B cell (primary cell): ENCODE measurements around the gene TMEM125. TPM values are rescaled to one million over a fixed set of nuclear protein-coding genes. Genes with fewer than 3 reads are reported as not detected.

Source experiments
- ATAC-seq: fragments of 200-7000 bp; cut with Tn5 transposase; one replicate; pipeline ENCODE4 v1.10.0; 2021; ENCODE audit warnings: low read depth, mild to moderate bottlenecking, moderate number of reproducible peaks, moderate library complexity
- CTCF ChIA-PET: fragments of 350-600 bp; sonication (Branson Sonifier 250); formaldehyde crosslinking; loops from one replicate; lab custom pipeline; 2021; ENCODE audit warnings: antibody characterized with exemption, inconsistent platforms; lab: Charles Lee
- POLR2A ChIA-PET: fragments of 350-600 bp; sonication (Branson Sonifier 250); formaldehyde crosslinking; loops from one replicate; lab custom pipeline; 2021; ENCODE audit warnings: antibody characterized with exemption; lab: Charles Lee
- DNase-seq: peaks from one replicate; pipeline ENCODE4 v3.0.0; 2013
- H2AFZ ChIP-seq: 2 replicates; pipeline ENCODE4 v1.6.1; 2012; ENCODE audit warnings: mild to moderate bottlenecking, low read depth, low read length; ENCODE audit not compliant: insufficient read depth, poor library complexity, severe bottlenecking
- H3K27ac ChIP-seq, 2 donors: 1 replicate in 1 of 2; 2 replicates in 1 of 2; pipeline ENCODE4 v1.5.1; 2012 to 2013; ENCODE audit warnings: low read length in 2 of 2, mild to moderate bottlenecking in 2 of 2, moderate library complexity in 1 of 2
- H3K27me3 ChIP-seq, 4 experiments: fragments of 200-600 bp in 1 of 4; sonication (generic) in 1 of 4; replicated peaks in 1 of 4; 1 replicate in 2 of 4; 2 replicates in 2 of 4; pipeline versions ENCODE4 v1.6.1 to v1.7.0; 2013 to 2016; ENCODE audit warnings: low read length in 3 of 4, mild to moderate bottlenecking in 2 of 4, mixed read lengths in 1 of 4, moderate library complexity in 1 of 4; ENCODE audit not compliant: insufficient read depth in 4 of 4, control insufficient read depth in 3 of 4; ENCODE audit errors: control extremely low read depth in 1 of 4
- H3K36me3 ChIP-seq, 2 experiments: replicated peaks in 1 of 2; 1 replicate in 1 of 2; 2 replicates in 1 of 2; pipeline versions ENCODE4 v1.6.1 to v1.7.1; 2013; ENCODE audit warnings: low read length in 1 of 2; ENCODE audit not compliant: insufficient read depth in 2 of 2, control insufficient read depth in 1 of 2; ENCODE audit errors: control extremely low read depth in 1 of 2, extremely low read depth in 1 of 2
- H3K4me1 ChIP-seq, 2 donors: fragments of 200-600 bp in 1 of 2; sonication (generic) in 1 of 2; 1 replicate in 1 of 2; 2 replicates in 1 of 2; pipeline versions ENCODE4 v1.5.1 to v1.6.1; 2013 to 2017; ENCODE audit warnings: low read length in 2 of 2; ENCODE audit not compliant: control insufficient read depth in 2 of 2, insufficient read depth in 2 of 2
- H3K4me2 ChIP-seq: replicated peaks from 2 replicates; pipeline ENCODE3; 2012; ENCODE audit warnings: mild to moderate bottlenecking, low read depth, low read length; ENCODE audit not compliant: poor library complexity, severe bottlenecking
- H3K4me3 ChIP-seq, 5 experiments: fragments of 200-600 bp in 1 of 5; sonication (generic) in 1 of 5; 1 replicate in 3 of 5; 2 replicates in 2 of 5; pipeline versions ENCODE4 v1.5.1 to v1.7.0; 2011 to 2016; ENCODE audit warnings: low read length in 4 of 5, mild to moderate bottlenecking in 4 of 5, low read depth in 2 of 5, control low read depth in 1 of 5, moderate library complexity in 1 of 5; ENCODE audit not compliant: insufficient read depth in 1 of 5; ENCODE audit errors: control extremely low read depth in 1 of 5, extremely low read depth in 1 of 5
- H3K79me2 ChIP-seq: fragments of 200-600 bp; sonication (generic); one replicate; pipeline ENCODE4 v1.6.0; 2016; ENCODE audit warnings: low read length; ENCODE audit not compliant: control insufficient read depth, insufficient read depth
- H3K9ac ChIP-seq: fragments of 200-600 bp; sonication (generic); 2 replicates; pipeline ENCODE4 v1.6.1; 2017; ENCODE audit warnings: mild to moderate bottlenecking, low read length, moderate library complexity
- H3K9me3 ChIP-seq, 3 donors: one replicate each; pipeline versions ENCODE4 v1.6.1 to v1.7.1; 2013; ENCODE audit warnings: low read length in 2 of 3; ENCODE audit not compliant: control insufficient read depth in 2 of 3, insufficient read depth in 1 of 3; ENCODE audit errors: control extremely low read depth in 1 of 3
- H4K20me1 ChIP-seq: 2 replicates; pipeline ENCODE4 v1.6.0; 2012; ENCODE audit warnings: mild to moderate bottlenecking, low read length; ENCODE audit not compliant: insufficient read depth, control insufficient read depth, poor library complexity, severe bottlenecking
- H3K27ac Mint-ChIP-seq: one replicate; pipeline ENCODE4 v1.8.0; 2021; ENCODE audit warnings: mixed read lengths
- H3K27me3 Mint-ChIP-seq: one replicate; pipeline ENCODE4 v1.8.0; 2021; ENCODE audit warnings: mixed read lengths
- H3K4me1 Mint-ChIP-seq: one replicate; pipeline ENCODE4 v1.8.0; 2021; ENCODE audit warnings: mixed read lengths
- H3K4me3 Mint-ChIP-seq: one replicate; pipeline ENCODE4 v1.8.0; 2021; ENCODE audit warnings: mixed read lengths
- H3K9me3 Mint-ChIP-seq: one replicate; pipeline ENCODE4 v1.8.0; 2022; ENCODE audit warnings: mixed read lengths; ENCODE audit not compliant: insufficient read depth
- CTCF ChIP-seq: fragments of 200-600 bp; IDR thresholded peaks from one replicate; pipeline ENCODE4 v1.8.0; 2022; ENCODE audit warnings: antibody characterized with exemption, mild to moderate bottlenecking
- EZH2 ChIP-seq: IDR thresholded peaks from 2 replicates; pipeline ENCODE4 v1.6.1; 2012; ENCODE audit warnings: borderline replicate concordance, low read depth, mild to moderate bottlenecking, moderate library complexity, low read length; ENCODE audit not compliant: insufficient read depth, poor library complexity, severe bottlenecking
- WGBS: methylation state at CpG from one replicate; pipeline ENCODE4 v1.1.5; 2013; ENCODE audit warnings: missing lambda C conversion rate; ENCODE audit not compliant: insufficient coverage; 5-methylcytosine and 5-hydroxymethylcytosine counted together
- intact Hi-C: fragments of 100-400 bp; cut with micrococcal nuclease; formaldehyde crosslinking; loops from one replicate; pipeline ENCODE4 v1.10.0; 2022
- polyA plus RNA-seq: library from polyadenylated mRNA; depleted of rRNA; stranded (reverse); fragments of >200 nt; gene quantifications from 2 replicates; pipeline ENCODE4 v1.2.3, GENCODE V29; 2012
- total RNA-seq, 2 donors: library from RNA; stranded (reverse); fragments of 120-200 nt in 1 of 2; gene quantifications; 1 replicate in 1 of 2; 2 replicates in 1 of 2; pipeline versions ENCODE4 v1.2.3 to v1.2.4, GENCODE V29; 2013 to 2022

Gene TMEM125
- total and polyA plus RNA-seq, 2 donors (not counting 1 experiment from before 2014, with no cell fraction given) = not detected

- DNase-seq = no peak
- Histone ChIP-seq H4K20me1 (no peaks in the 10 kb centered on the region), H3K4me3 (no peak overlapping the region), H2AFZ (no peak overlapping the region), H3K79me2 (no peaks in the 10 kb centered on the region), H3K36me3 (no peaks in the 10 kb centered on the region), H3K4me1 (peaks cover 3 to 10% of the 10 kb centered on the region in 2 donors), H3K27me3 (no peaks in the 10 kb centered on the region), H3K9ac (no peak overlapping the region), H3K9me3 (peaks cover 0 to 4% (median 0%) of the 10 kb centered on the region in 3 donors), H3K27ac (no peak overlapping the region), H3K4me2 (no peak overlapping the region)
- WGBS = 90% methylated on average over 11 of the region's 12 CpGs
- intact Hi-C loops = no loop called here
- no peak for ATAC-seq
- Mint-ChIP-seq H3K4me1 (peaks cover 15% of the 10 kb centered on the region), H3K9me3 (no peaks in the 10 kb centered on the region), H3K27me3 (peaks cover 26% of the 10 kb centered on the region), H3K4me3 (no peak overlapping the region), H3K27ac (no peak overlapping the region)
- POLR2A ChIA-PET = no interaction called here
- CTCF ChIA-PET = no interaction called here
- TF ChIP-seq EZH2 = no peak
- TF ChIP-seq CTCF = no peak
Observed at GRCh38 chr1:43275826-43276620, 6.2 kb downstream of the TMEM125 start.

DNA sequence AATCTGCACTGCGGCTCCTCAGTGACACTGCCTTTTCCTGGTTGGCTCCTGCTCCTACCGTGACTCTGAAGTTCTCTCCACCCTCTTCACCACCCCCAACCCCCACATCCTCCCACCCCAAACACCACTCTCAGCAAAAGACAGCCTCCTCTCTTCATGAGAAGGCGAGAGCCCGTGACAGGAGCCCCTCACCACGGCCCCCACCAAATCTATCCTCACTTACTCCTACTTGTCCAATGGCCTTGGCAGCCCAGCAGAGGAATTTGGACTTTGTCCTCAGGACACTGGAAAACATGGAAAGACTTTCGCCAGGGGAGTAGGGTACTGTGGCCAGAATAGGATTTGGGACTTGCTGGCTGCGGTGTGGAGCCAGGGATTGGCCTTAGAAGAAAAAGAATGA lies 6.9 kb downstream of the TMEM125 start:
- Histone ChIP-seq H3K4me2 (no peak overlapping the region), H4K20me1 (no peaks in the 10 kb centered on the region), H3K9me3 (peaks cover 0 to 4% (median 0%) of the 10 kb centered on the region in 3 donors), H3K27ac (no peak overlapping the region), H3K79me2 (no peaks in the 10 kb centered on the region), H3K9ac (no peak overlapping the region), H3K4me3 (no peak overlapping the region), H2AFZ (no peak overlapping the region), H3K4me1 (peaks cover 3 to 9% of the 10 kb centered on the region in 2 donors), H3K36me3 (no peaks in the 10 kb centered on the region), H3K27me3 (no peaks in the 10 kb centered on the region)
- Mint-ChIP-seq H3K27ac (no peak overlapping the region), H3K27me3 (peaks cover 20% of the 10 kb centered on the region), H3K4me3 (no peak overlapping the region), H3K9me3 (no peaks in the 10 kb centered on the region), H3K4me1 (peaks cover 10% of the 10 kb centered on the region)
- intact Hi-C loops = no loop called here
- WGBS = 90% methylated on average over 7 of the region's 7 CpGs
- no peak for ATAC-seq
- DNase-seq = no peak
- no peak for TF ChIP-seq CTCF
- no peak for TF ChIP-seq EZH2
- POLR2A ChIA-PET = no interaction called here
- CTCF ChIA-PET = no interaction called here
